ENCODE measurements around the gene SLFNL1.

GRCh38 chr1:41038110-41038509 is 16.6 kb upstream of the SLFNL1 start:
- TF ChIP-seq, protein P1, sequence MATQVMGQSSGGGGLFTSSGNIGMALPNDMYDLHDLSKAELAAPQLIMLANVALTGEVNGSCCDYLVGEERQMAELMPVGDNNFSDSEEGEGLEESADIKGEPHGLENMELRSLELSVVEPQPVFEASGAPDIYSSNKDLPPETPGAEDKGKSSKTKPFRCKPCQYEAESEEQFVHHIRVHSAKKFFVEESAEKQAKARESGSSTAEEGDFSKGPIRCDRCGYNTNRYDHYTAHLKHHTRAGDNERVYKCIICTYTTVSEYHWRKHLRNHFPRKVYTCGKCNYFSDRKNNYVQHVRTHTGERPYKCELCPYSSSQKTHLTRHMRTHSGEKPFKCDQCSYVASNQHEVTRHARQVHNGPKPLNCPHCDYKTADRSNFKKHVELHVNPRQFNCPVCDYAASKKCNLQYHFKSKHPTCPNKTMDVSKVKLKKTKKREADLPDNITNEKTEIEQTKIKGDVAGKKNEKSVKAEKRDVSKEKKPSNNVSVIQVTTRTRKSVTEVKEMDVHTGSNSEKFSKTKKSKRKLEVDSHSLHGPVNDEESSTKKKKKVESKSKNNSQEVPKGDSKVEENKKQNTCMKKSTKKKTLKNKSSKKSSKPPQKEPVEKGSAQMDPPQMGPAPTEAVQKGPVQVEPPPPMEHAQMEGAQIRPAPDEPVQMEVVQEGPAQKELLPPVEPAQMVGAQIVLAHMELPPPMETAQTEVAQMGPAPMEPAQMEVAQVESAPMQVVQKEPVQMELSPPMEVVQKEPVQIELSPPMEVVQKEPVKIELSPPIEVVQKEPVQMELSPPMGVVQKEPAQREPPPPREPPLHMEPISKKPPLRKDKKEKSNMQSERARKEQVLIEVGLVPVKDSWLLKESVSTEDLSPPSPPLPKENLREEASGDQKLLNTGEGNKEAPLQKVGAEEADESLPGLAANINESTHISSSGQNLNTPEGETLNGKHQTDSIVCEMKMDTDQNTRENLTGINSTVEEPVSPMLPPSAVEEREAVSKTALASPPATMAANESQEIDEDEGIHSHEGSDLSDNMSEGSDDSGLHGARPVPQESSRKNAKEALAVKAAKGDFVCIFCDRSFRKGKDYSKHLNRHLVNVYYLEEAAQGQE (IDR thresholded peaks at IDR 0.05; ENCODE audit: insufficient read depth in 1 of 2, low read depth in 2 of 2, low read length in 2 of 2): no peak
- TF ChIP-seq POLR2AphosphoS5 (IDR thresholded peaks at IDR 0.05; ENCODE audit: low read depth, low read length): no peak
